Measurements from ENCODE around the gene TCEAL1. TPM values are rescaled to one million over a fixed set of nuclear protein-coding genes. Genes with fewer than 3 reads are reported as not detected.

The TCEAL1 gene
- total and polyA plus RNA-seq, 4 donors: 37.0 to 258 (median 147) TPM

GRCh38 chrX:103607364-103608305 lies 21.1 kb upstream of the TCEAL1 start, which contains the start of gene TCEAL3:
Gene TCEAL3, plus strand, starts transcription at chrX:103607963. Its CDS starts 1,102 bp downstream, at chrX:103609065.
- no peaks in the 10 kb centered on the region for H3K9me3 ChIP-seq (ENCODE audit: control insufficient read depth, low read length)
- peak within 1 kb of the TSS; percentile 36 to 51 for H3K4me3 ChIP-seq (ENCODE audit: low read length in 2 of 2)
- 1 to 18% methylated on average over 55 to 59 of the region's 59 CpGs for WGBS, 2 donors
- DNase-seq: peak; percentile 70 to 89
- peak; percentile 85 for ATAC-seq (ENCODE audit: low FRiP score)
- peak within 1 kb of the TSS; percentile 36 to 97 for H3K27ac ChIP-seq (ENCODE audit: low read depth in 1 of 2, low read length in 2 of 2)
- intact Hi-C loops (cut with DNase I): no loop called here
- H3K4me1 ChIP-seq (ENCODE audit: control insufficient read depth in 1 of 2, insufficient read depth in 2 of 2, low read length in 2 of 2): no peaks in the 10 kb centered on the region
- no peaks in the 10 kb centered on the region for H3K36me3 ChIP-seq (ENCODE audit: control insufficient read depth in 1 of 2, insufficient read depth in 2 of 2, low read length in 1 of 2)
- no peaks in the 10 kb centered on the region for H3K27me3 ChIP-seq (ENCODE audit: control insufficient read depth in 1 of 2, insufficient read depth in 2 of 2, low read length in 1 of 2)

GRCh38 chrX:103608306-103608963 lies 20.3 kb upstream of the TCEAL1 start:
- no peaks in the 10 kb centered on the region for H3K27me3 ChIP-seq (ENCODE audit: control insufficient read depth in 1 of 2, insufficient read depth in 2 of 2, low read length in 1 of 2)
- H3K9me3 ChIP-seq (ENCODE audit: control insufficient read depth, low read length): no peaks in the 10 kb centered on the region
- H3K4me3 ChIP-seq (ENCODE audit: low read length in 2 of 2): peak overlapping the region; percentile 36 to 51
- DNase-seq (peak in 1 of 2 donors; percentile 58), ATAC-seq (ENCODE audit: low FRiP score) (peak; percentile 56)
- H3K27ac ChIP-seq (ENCODE audit: low read depth in 1 of 2, low read length in 2 of 2): peak overlapping the region; percentile 36 to 90
- intact Hi-C loops (cut with DNase I): no loop called here
- WGBS, 2 donors: 4 to 13% methylated on average over 21 of the region's 21 CpGs
- no peaks in the 10 kb centered on the region for H3K36me3 ChIP-seq (ENCODE audit: control insufficient read depth in 1 of 2, insufficient read depth in 2 of 2, low read length in 1 of 2)
- H3K4me1 ChIP-seq (ENCODE audit: control insufficient read depth in 1 of 2, insufficient read depth in 2 of 2, low read length in 2 of 2): no peaks in the 10 kb centered on the region

- WGBS, 2 donors: 58 to 80% methylated on average over 1 of the region's 1 CpG
- no peaks in the 10 kb centered on the region for H3K4me1 ChIP-seq (ENCODE audit: control insufficient read depth in 1 of 2, insufficient read depth in 2 of 2, low read length in 2 of 2)
- ATAC-seq (ENCODE audit: low FRiP score): no peak
These were observed 18.5 kb upstream of the TCEAL1 start for GRCh38 chrX:103610282-103610681.

GRCh38 chrX:103613362-103613890 lies 15.3 kb upstream of the TCEAL1 start:
- intact Hi-C loops (cut with DNase I): no loop called here

More at GRCh38 chrX:103610282-103610681, 18.5 kb upstream of the TCEAL1 start:
- Histone ChIP-seq H3K36me3 (ENCODE audit: control insufficient read depth in 1 of 2, insufficient read depth in 2 of 2, low read length in 1 of 2) (no peaks in the 10 kb centered on the region), H3K9me3 (ENCODE audit: control insufficient read depth, low read length) (no peaks in the 10 kb centered on the region), H3K4me3 (ENCODE audit: low read length in 2 of 2) (no peak overlapping the region), H3K27me3 (ENCODE audit: control insufficient read depth in 1 of 2, insufficient read depth in 2 of 2, low read length in 1 of 2) (no peaks in the 10 kb centered on the region), H3K27ac (ENCODE audit: low read depth in 1 of 2, low read length in 2 of 2) (peak overlapping the region in 1 of 2 donors; percentile 36)
- DNase-seq: no peak
- intact Hi-C loops (cut with DNase I): no loop called here

GRCh38 chrX:103614999-103615398 lies 13.8 kb upstream of the TCEAL1 start:
- H3K36me3 ChIP-seq (ENCODE audit: control insufficient read depth in 1 of 2, insufficient read depth in 2 of 2, low read length in 1 of 2): no peaks in the 10 kb centered on the region
- ATAC-seq (ENCODE audit: low FRiP score) (no peak), DNase-seq (no peak)
- H3K27ac ChIP-seq (ENCODE audit: low read depth in 1 of 2, low read length in 2 of 2): no peak overlapping the region
- H3K27me3 ChIP-seq (ENCODE audit: control insufficient read depth in 1 of 2, insufficient read depth in 2 of 2, low read length in 1 of 2): no peaks in the 10 kb centered on the region
- intact Hi-C loops (cut with DNase I): no loop called here
- no peaks in the 10 kb centered on the region for H3K4me1 ChIP-seq (ENCODE audit: control insufficient read depth in 1 of 2, insufficient read depth in 2 of 2, low read length in 2 of 2)
- WGBS, 2 donors: 79 to 96% methylated on average over 1 of the region's 1 CpG
- no peak overlapping the region for H3K4me3 ChIP-seq (ENCODE audit: low read length in 2 of 2)
- H3K9me3 ChIP-seq (ENCODE audit: control insufficient read depth, low read length): no peaks in the 10 kb centered on the region

More at GRCh38 chrX:103613362-103613890, 15.3 kb upstream of the TCEAL1 start:
- Histone ChIP-seq H3K27ac (ENCODE audit: low read depth in 1 of 2, low read length in 2 of 2) (no peak overlapping the region), H3K36me3 (ENCODE audit: control insufficient read depth in 1 of 2, insufficient read depth in 2 of 2, low read length in 1 of 2) (no peaks in the 10 kb centered on the region), H3K9me3 (ENCODE audit: control insufficient read depth, low read length) (no peaks in the 10 kb centered on the region), H3K27me3 (ENCODE audit: control insufficient read depth in 1 of 2, insufficient read depth in 2 of 2, low read length in 1 of 2) (no peaks in the 10 kb centered on the region), H3K4me1 (ENCODE audit: control insufficient read depth in 1 of 2, insufficient read depth in 2 of 2, low read length in 2 of 2) (no peaks in the 10 kb centered on the region), H3K4me3 (ENCODE audit: low read length in 2 of 2) (no peak overlapping the region)
- DNase-seq (no peak), ATAC-seq (ENCODE audit: low FRiP score) (no peak)
- WGBS, 2 donors: 51 to 80% methylated on average over 1 of the region's 1 CpG

- H3K27me3 ChIP-seq (ENCODE audit: control insufficient read depth in 1 of 2, insufficient read depth in 2 of 2, low read length in 1 of 2): no peaks in the 10 kb centered on the region
- ATAC-seq (ENCODE audit: low FRiP score): no peak
- H3K9me3 ChIP-seq (ENCODE audit: control insufficient read depth, low read length): no peaks in the 10 kb centered on the region
- no peak overlapping the region for H3K27ac ChIP-seq (ENCODE audit: low read depth in 1 of 2, low read length in 2 of 2)
- no peaks in the 10 kb centered on the region for H3K36me3 ChIP-seq (ENCODE audit: control insufficient read depth in 1 of 2, insufficient read depth in 2 of 2, low read length in 1 of 2)
- no peak overlapping the region for H3K4me3 ChIP-seq (ENCODE audit: low read length in 2 of 2)
- no peaks in the 10 kb centered on the region for H3K4me1 ChIP-seq (ENCODE audit: control insufficient read depth in 1 of 2, insufficient read depth in 2 of 2, low read length in 2 of 2)
- DNase-seq: no peak
- intact Hi-C loops (cut with DNase I): no loop called here
These were observed 12.9 kb upstream of the TCEAL1 start for GRCh38 chrX:103615781-103616371.

- H3K4me3 ChIP-seq (ENCODE audit: low read length in 2 of 2): no peak overlapping the region
- no peaks in the 10 kb centered on the region for H3K9me3 ChIP-seq (ENCODE audit: control insufficient read depth, low read length)
- H3K27me3 ChIP-seq (ENCODE audit: control insufficient read depth in 1 of 2, insufficient read depth in 2 of 2, low read length in 1 of 2): no peaks in the 10 kb centered on the region
- H3K27ac ChIP-seq (ENCODE audit: low read depth in 1 of 2, low read length in 2 of 2): no peak overlapping the region
- H3K36me3 ChIP-seq (ENCODE audit: control insufficient read depth in 1 of 2, insufficient read depth in 2 of 2, low read length in 1 of 2): no peaks in the 10 kb centered on the region
- intact Hi-C loops (cut with DNase I): no loop called here
- ATAC-seq (ENCODE audit: low FRiP score): no peak
- DNase-seq: no peak
- no peaks in the 10 kb centered on the region for H3K4me1 ChIP-seq (ENCODE audit: control insufficient read depth in 1 of 2, insufficient read depth in 2 of 2, low read length in 2 of 2)
- WGBS, 2 donors: 23 to 37% methylated on average over 1 of the region's 1 CpG
These were observed 12.0 kb upstream of the TCEAL1 start for GRCh38 chrX:103616676-103617186.

- H3K36me3 ChIP-seq (ENCODE audit: control insufficient read depth in 1 of 2, insufficient read depth in 2 of 2, low read length in 1 of 2): no peaks in the 10 kb centered on the region
- H3K27me3 ChIP-seq (ENCODE audit: control insufficient read depth in 1 of 2, insufficient read depth in 2 of 2, low read length in 1 of 2): no peaks in the 10 kb centered on the region
- H3K4me3 ChIP-seq (ENCODE audit: low read length in 2 of 2): no peak overlapping the region
- intact Hi-C loops (cut with DNase I): no loop called here
- WGBS, 2 donors: 32 to 44% methylated on average over 4 of the region's 4 CpGs
- no peaks in the 10 kb centered on the region for H3K9me3 ChIP-seq (ENCODE audit: control insufficient read depth, low read length)
- no peak for DNase-seq
- H3K27ac ChIP-seq (ENCODE audit: low read depth in 1 of 2, low read length in 2 of 2): peak overlapping the region in 1 of 2 donors; percentile 13
- H3K4me1 ChIP-seq (ENCODE audit: control insufficient read depth in 1 of 2, insufficient read depth in 2 of 2, low read length in 2 of 2): no peaks in the 10 kb centered on the region
- peak; percentile 8 for ATAC-seq (ENCODE audit: low FRiP score)
These were observed 4.7 kb upstream of the TCEAL1 start for GRCh38 chrX:103624111-103624510.
